ENCODE measurements around the gene TMEM17.
"Not testable (repeated sequence)": the region's sequence is repeated elsewhere in the genome, so short reads cannot be mapped to it uniquely, and the experiment has no call there.

Gene TMEM17

GRCh38 chr2:62527478-62528210 lies 21.6 kb upstream of the TMEM17 start:
- H3K4me3 ChIP-seq (replicated peaks; ENCODE audit: low read depth, low read length) = no peak overlapping the region
- TF ChIP-seq CTCF (IDR thresholded peaks at IDR 0.05; ENCODE audit: low read length, missing control alignments) = no peak
- no peak for DNase-seq (ENCODE audit: low read depth)

- H3K4me3 ChIP-seq (replicated peaks; ENCODE audit: low read depth, low read length) = no peak overlapping the region
- no peak for TF ChIP-seq CTCF (IDR thresholded peaks at IDR 0.05; ENCODE audit: low read length, missing control alignments)
- no peak for DNase-seq (ENCODE audit: low read depth)
Measured at GRCh38 chr2:62526531-62527381, 20.8 kb upstream of the TMEM17 start.

- DNase-seq (ENCODE audit: low read depth) = no peak
- no peak for TF ChIP-seq CTCF (IDR thresholded peaks at IDR 0.05; ENCODE audit: low read length, missing control alignments)
- no peak overlapping the region for H3K4me3 ChIP-seq (replicated peaks; ENCODE audit: low read depth, low read length)
Measured at GRCh38 chr2:62525549-62526269, 19.7 kb upstream of the TMEM17 start.

- DNase-seq (ENCODE audit: low read depth) = peak; percentile 53
- no peak overlapping the region for H3K4me3 ChIP-seq (replicated peaks; ENCODE audit: low read depth, low read length)
- no peak for TF ChIP-seq CTCF (IDR thresholded peaks at IDR 0.05; ENCODE audit: low read length, missing control alignments)
Measured at GRCh38 chr2:62524293-62524941, 18.4 kb upstream of the TMEM17 start.

- not testable (repeated sequence) for DNase-seq (ENCODE audit: low read depth); H3K4me3 ChIP-seq (replicated peaks; ENCODE audit: low read depth, low read length)
Measured at GRCh38 chr2:62521061-62521460, 15.1 kb upstream of the TMEM17 start.

- no peak for TF ChIP-seq CTCF (IDR thresholded peaks at IDR 0.05; ENCODE audit: low read length, missing control alignments)
- no peak overlapping the region for H3K4me3 ChIP-seq (replicated peaks; ENCODE audit: low read depth, low read length)
- no peak for DNase-seq (ENCODE audit: low read depth)
Measured at GRCh38 chr2:62512384-62512783, 6.4 kb upstream of the TMEM17 start.

- TF ChIP-seq CTCF (IDR thresholded peaks at IDR 0.05; ENCODE audit: low read length, missing control alignments) = no peak
- no peak for DNase-seq (ENCODE audit: low read depth)
- no peak overlapping the region for H3K4me3 ChIP-seq (replicated peaks; ENCODE audit: low read depth, low read length)
Measured at GRCh38 chr2:62511636-62512035, 5.6 kb upstream of the TMEM17 start.

Data from fibroblast of pulmonary artery (primary cell).